ENCODE results near the gene OTOGL. TPM values are rescaled to one million over a fixed set of nuclear protein-coding genes. Genes with fewer than 3 reads are reported as not detected.
"Not testable (repeated sequence)": the region's sequence is repeated elsewhere in the genome, so short reads cannot be mapped to it uniquely, and the experiment has no call there.

Gene OTOGL
- polyA plus RNA-seq, 3 donors = not detected

DNA sequence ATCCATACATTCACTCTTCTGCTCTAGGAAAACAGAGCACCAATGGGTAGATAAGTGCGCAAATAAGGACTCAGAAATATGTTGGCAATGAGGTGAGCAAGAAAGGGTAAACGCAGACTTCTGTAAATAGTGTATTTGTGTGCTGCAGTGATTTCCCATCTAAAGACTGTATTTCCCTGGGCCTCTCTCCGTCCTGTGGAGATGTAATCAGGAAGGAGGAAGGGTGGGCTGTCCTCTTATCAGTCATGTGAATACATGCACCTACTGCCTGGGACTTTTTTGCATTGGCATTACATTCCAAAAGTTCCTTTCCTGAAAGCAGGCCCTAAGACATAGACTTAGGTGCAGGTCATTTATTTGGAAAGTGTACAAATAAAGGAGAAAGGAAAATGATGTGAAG, 114.5 kb downstream of the OTOGL start:
- intact Hi-C loops (cut with micrococcal nuclease) = no loop called here
- H3K9ac ChIP-seq (ENCODE audit: insufficient read depth, low read length, poor library complexity, severe bottlenecking) = no peak overlapping the region
- H3K27ac ChIP-seq (ENCODE audit: low read depth in 1 of 2, low read length in 2 of 2) = no peak overlapping the region
- no peak overlapping the region for H3K4me3 ChIP-seq (replicated peaks in 1 of 3; ENCODE audit: low read depth in 2 of 3, low read length in 3 of 3)
- no peaks in the 10 kb centered on the region for H3K9me3 ChIP-seq (replicated peaks in 1 of 2; ENCODE audit: control insufficient read depth in 1 of 2, insufficient read depth in 1 of 2, low read length in 2 of 2)
- no peak overlapping the region for H3K4me2 ChIP-seq (replicated peaks; ENCODE audit: extremely low read depth, low read length, poor library complexity, severe bottlenecking)
- no peaks in the 10 kb centered on the region for H3K79me2 ChIP-seq (ENCODE audit: insufficient read depth, low read length)
- H3K4me1 Mint-ChIP-seq = no peaks in the 10 kb centered on the region
- no peaks in the 10 kb centered on the region for H4K20me1 ChIP-seq (ENCODE audit: insufficient read depth, low read length)
- H3K27me3 ChIP-seq (ENCODE audit: control insufficient read depth in 2 of 2, insufficient read depth in 2 of 2, low read length in 2 of 2) = no peaks in the 10 kb centered on the region
- no peaks in the 10 kb centered on the region for H3K4me1 ChIP-seq (ENCODE audit: control insufficient read depth in 1 of 2, insufficient read depth in 2 of 2, low read length in 2 of 2)
- H3K4me3 Mint-ChIP-seq = no peak overlapping the region
- H3K36me3 ChIP-seq (replicated peaks in 1 of 2; ENCODE audit: control insufficient read depth in 1 of 2, insufficient read depth in 2 of 2, low read length in 2 of 2) = no peaks in the 10 kb centered on the region
- no peak overlapping the region for H2AFZ ChIP-seq (ENCODE audit: insufficient read depth, low read depth, low read length, poor library complexity, severe bottlenecking)
- peaks cover 0 to 1% (median 1%) of the 10 kb centered on the region in 3 donors for H3K27me3 Mint-ChIP-seq (ENCODE audit: low read depth in 3 of 3)
- no peak overlapping the region for H3K27ac Mint-ChIP-seq
- H3K36me3 Mint-ChIP-seq = no peaks in the 10 kb centered on the region
- no peak for DNase-seq
- peaks cover 0 to 2% (median 0%) of the 10 kb centered on the region in 7 donors for H3K9me3 Mint-ChIP-seq
- TF ChIP-seq, protein P1, sequence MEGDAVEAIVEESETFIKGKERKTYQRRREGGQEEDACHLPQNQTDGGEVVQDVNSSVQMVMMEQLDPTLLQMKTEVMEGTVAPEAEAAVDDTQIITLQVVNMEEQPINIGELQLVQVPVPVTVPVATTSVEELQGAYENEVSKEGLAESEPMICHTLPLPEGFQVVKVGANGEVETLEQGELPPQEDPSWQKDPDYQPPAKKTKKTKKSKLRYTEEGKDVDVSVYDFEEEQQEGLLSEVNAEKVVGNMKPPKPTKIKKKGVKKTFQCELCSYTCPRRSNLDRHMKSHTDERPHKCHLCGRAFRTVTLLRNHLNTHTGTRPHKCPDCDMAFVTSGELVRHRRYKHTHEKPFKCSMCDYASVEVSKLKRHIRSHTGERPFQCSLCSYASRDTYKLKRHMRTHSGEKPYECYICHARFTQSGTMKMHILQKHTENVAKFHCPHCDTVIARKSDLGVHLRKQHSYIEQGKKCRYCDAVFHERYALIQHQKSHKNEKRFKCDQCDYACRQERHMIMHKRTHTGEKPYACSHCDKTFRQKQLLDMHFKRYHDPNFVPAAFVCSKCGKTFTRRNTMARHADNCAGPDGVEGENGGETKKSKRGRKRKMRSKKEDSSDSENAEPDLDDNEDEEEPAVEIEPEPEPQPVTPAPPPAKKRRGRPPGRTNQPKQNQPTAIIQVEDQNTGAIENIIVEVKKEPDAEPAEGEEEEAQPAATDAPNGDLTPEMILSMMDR (IDR thresholded peaks at IDR 0.05) = no peak
- WGBS (ENCODE audit: insufficient coverage) = 90% methylated on average over 2 of the region's 3 CpGs

DNA sequence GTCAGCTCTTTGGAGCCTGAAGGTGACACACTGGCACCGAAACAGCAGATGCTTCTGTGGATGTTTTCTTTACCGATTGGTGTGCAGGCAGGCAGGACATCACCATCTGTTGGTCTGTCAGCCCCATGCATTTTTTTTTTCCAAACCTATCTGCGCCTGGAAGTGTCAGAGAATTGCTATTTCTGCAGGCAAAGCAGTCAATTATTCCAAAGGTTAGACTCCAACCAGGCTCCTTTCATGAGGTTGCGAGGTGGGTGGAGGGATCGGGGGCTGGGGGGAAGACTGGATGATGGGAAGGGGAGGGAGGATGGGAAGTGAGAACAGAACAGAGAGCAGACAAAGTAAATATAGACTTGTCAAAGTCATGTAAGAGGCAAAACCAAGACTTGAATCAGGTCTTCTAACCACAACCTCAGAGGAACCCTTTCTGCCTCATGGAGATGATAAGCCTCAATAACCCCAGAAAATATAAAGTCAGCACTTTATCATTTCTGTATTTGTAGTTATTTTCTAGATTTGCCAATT, 117.7 kb downstream of the OTOGL start:
- TF ChIP-seq, protein P1 (IDR thresholded peaks at IDR 0.05) = no peak
- Histone ChIP-seq H3K9me3 (replicated peaks in 1 of 2; ENCODE audit: control insufficient read depth in 1 of 2, insufficient read depth in 1 of 2, low read length in 2 of 2) (no peaks in the 10 kb centered on the region), H3K36me3 (replicated peaks in 1 of 2; ENCODE audit: control insufficient read depth in 1 of 2, insufficient read depth in 2 of 2, low read length in 2 of 2) (no peaks in the 10 kb centered on the region), H2AFZ (ENCODE audit: insufficient read depth, low read depth, low read length, poor library complexity, severe bottlenecking) (no peak overlapping the region), H3K9ac (ENCODE audit: insufficient read depth, low read length, poor library complexity, severe bottlenecking) (no peak overlapping the region), H3K4me3 (replicated peaks in 1 of 3; ENCODE audit: low read depth in 2 of 3, low read length in 3 of 3) (no peak overlapping the region), H3K4me1 (ENCODE audit: control insufficient read depth in 1 of 2, insufficient read depth in 2 of 2, low read length in 2 of 2) (no peaks in the 10 kb centered on the region), H3K79me2 (ENCODE audit: insufficient read depth, low read length) (no peaks in the 10 kb centered on the region), H3K27ac (ENCODE audit: low read depth in 1 of 2, low read length in 2 of 2) (no peak overlapping the region), H3K4me2 (replicated peaks; ENCODE audit: extremely low read depth, low read length, poor library complexity, severe bottlenecking) (no peak overlapping the region), H3K27me3 (ENCODE audit: control insufficient read depth in 2 of 2, insufficient read depth in 2 of 2, low read length in 2 of 2) (no peaks in the 10 kb centered on the region), H4K20me1 (ENCODE audit: insufficient read depth, low read length) (no peaks in the 10 kb centered on the region)
- no peaks in the 10 kb centered on the region for H3K36me3 Mint-ChIP-seq
- H3K27ac Mint-ChIP-seq = no peak overlapping the region
- DNase-seq = no peak
- WGBS (ENCODE audit: insufficient coverage) = 55% methylated on average over 4 of the region's 5 CpGs
- H3K9me3 Mint-ChIP-seq = peaks cover 0 to 5% (median 0%) of the 10 kb centered on the region in 7 donors
- intact Hi-C loops (cut with micrococcal nuclease) = no loop called here
- H3K27me3 Mint-ChIP-seq (ENCODE audit: low read depth in 3 of 3) = peaks cover 0 to 3% (median 1%) of the 10 kb centered on the region in 3 donors
- no peak overlapping the region for H3K4me3 Mint-ChIP-seq
- H3K4me1 Mint-ChIP-seq = no peaks in the 10 kb centered on the region

DNA sequence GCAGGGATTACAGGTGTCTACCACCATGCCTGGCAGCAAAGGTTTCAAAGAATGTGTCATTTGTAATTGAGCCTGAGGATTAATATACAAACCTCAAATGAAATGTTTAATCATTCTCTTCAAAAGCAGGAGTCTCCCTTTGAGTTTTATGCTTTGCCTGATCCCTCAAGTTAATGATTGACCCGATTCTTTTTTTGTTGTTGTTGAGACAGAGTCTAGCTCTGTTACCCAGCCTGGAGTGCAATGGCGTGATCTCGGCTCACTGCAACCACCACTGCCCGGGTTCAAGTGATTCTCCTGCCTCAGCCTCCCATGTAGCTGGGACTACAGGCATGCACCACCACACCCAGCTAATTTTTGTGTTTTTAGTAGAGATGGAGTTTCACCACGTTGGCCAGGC, 119.6 kb downstream of the OTOGL start:
- H3K4me1 ChIP-seq (ENCODE audit: control insufficient read depth in 1 of 2, insufficient read depth in 2 of 2, low read length in 2 of 2); H3K4me1 Mint-ChIP-seq; DNase-seq; H3K4me3 ChIP-seq (replicated peaks in 1 of 3; ENCODE audit: low read depth in 2 of 3, low read length in 3 of 3); H3K27ac ChIP-seq (ENCODE audit: low read depth in 1 of 2, low read length in 2 of 2); intact Hi-C loops (cut with micrococcal nuclease); H3K79me2 ChIP-seq (ENCODE audit: insufficient read depth, low read length); H3K27ac Mint-ChIP-seq; H3K4me2 ChIP-seq (replicated peaks; ENCODE audit: extremely low read depth, low read length, poor library complexity, severe bottlenecking); H2AFZ ChIP-seq (ENCODE audit: insufficient read depth, low read depth, low read length, poor library complexity, severe bottlenecking); H3K4me3 Mint-ChIP-seq; H3K9me3 ChIP-seq (replicated peaks in 1 of 2; ENCODE audit: control insufficient read depth in 1 of 2, insufficient read depth in 1 of 2, low read length in 2 of 2); H3K36me3 ChIP-seq (replicated peaks in 1 of 2; ENCODE audit: control insufficient read depth in 1 of 2, insufficient read depth in 2 of 2, low read length in 2 of 2); H3K27me3 ChIP-seq (ENCODE audit: control insufficient read depth in 2 of 2, insufficient read depth in 2 of 2, low read length in 2 of 2); H3K36me3 Mint-ChIP-seq; H3K9me3 Mint-ChIP-seq; H3K9ac ChIP-seq (ENCODE audit: insufficient read depth, low read length, poor library complexity, severe bottlenecking); H4K20me1 ChIP-seq (ENCODE audit: insufficient read depth, low read length); H3K27me3 Mint-ChIP-seq (ENCODE audit: low read depth in 3 of 3): not testable (repeated sequence)
- 100% methylated on average over 1 of the region's 5 CpGs for WGBS (ENCODE audit: insufficient coverage)
